ENCODE measurements around the gene ERI3.

- TF ChIP-seq POLR2A (IDR thresholded peaks at IDR 0.05; ENCODE audit: low read depth, low read length) (no peak), POLR2AphosphoS5 (IDR thresholded peaks at IDR 0.05; ENCODE audit: low read depth, low read length) (no peak), TAF1 (IDR thresholded peaks at IDR 0.05; ENCODE audit: borderline replicate concordance, low read depth, low read length) (no peak)
These were observed 131.9 kb downstream of the ERI3 start for GRCh38 chr1:44223187-44223610.

Data from GM12892 (cell line).